Neural cell (in vitro differentiated cells): ENCODE measurements around the gene PGAP6. TPM values are rescaled to one million over a fixed set of nuclear protein-coding genes. Genes with fewer than 3 reads are reported as not detected.

Experiments used
- H2AFZ ChIP-seq: fragments of 200-600, 300-800 bp; sonication (generic), shearing (Covaris generic); 2 replicates; pipeline ENCODE4 v1.6.0; 2014; ENCODE audit warnings: low read depth, mild to moderate bottlenecking, antibody characterized with exemption, low read length, moderate library complexity
- H3F3A ChIP-seq: fragments of 200-600 bp; shearing (Covaris generic); 2 replicates; pipeline ENCODE4 v1.6.1; 2016; ENCODE audit warnings: mild to moderate bottlenecking, moderate library complexity, mixed read lengths, antibody characterized with exemption, low read length; ENCODE audit not compliant: insufficient read depth, poor library complexity, severe bottlenecking
- H3K27ac ChIP-seq: fragments of 200-600, 300-800 bp; sonication (generic), shearing (Covaris generic); 2 replicates; pipeline ENCODE4 v1.5.1; 2014; ENCODE audit warnings: mild to moderate bottlenecking, low read length, moderate library complexity
- H3K27me3 ChIP-seq: fragments of 300-800, 200-600 bp; sonication (generic), shearing (Covaris generic); 2 replicates; pipeline ENCODE4 v1.6.0; 2014; ENCODE audit warnings: mild to moderate bottlenecking, low read depth, low read length, moderate library complexity; ENCODE audit not compliant: insufficient read depth
- H3K36me3 ChIP-seq: fragments of 300-800, 200-600 bp; sonication (generic), shearing (Covaris generic); 2 replicates; pipeline ENCODE4 v1.5.1; 2014; ENCODE audit warnings: mild to moderate bottlenecking, antibody characterized with exemption, low read length, moderate library complexity; ENCODE audit not compliant: insufficient read depth
- H3K4me2 ChIP-seq: fragments of 300-800, 200-600 bp; sonication (generic), shearing (Covaris generic); 2 replicates; pipeline ENCODE4 v1.6.0; 2014; ENCODE audit warnings: mild to moderate bottlenecking, low read length
- H3K4me3 ChIP-seq: fragments of 300-800, 200-600 bp; sonication (generic), shearing (Covaris generic); 2 replicates; pipeline ENCODE4 v1.5.1; 2014; ENCODE audit warnings: mild to moderate bottlenecking, low read length, moderate library complexity
- H3K79me2 ChIP-seq: fragments of 200-600 bp; shearing (Covaris generic); replicated peaks from 2 replicates; pipeline ENCODE4 v1.6.0; 2014; ENCODE audit warnings: mild to moderate bottlenecking, low read length, moderate library complexity; ENCODE audit not compliant: insufficient read depth
- H3K9ac ChIP-seq: fragments of 300-800, 200-600 bp; sonication (generic), shearing (Covaris generic); 2 replicates; pipeline ENCODE4 v1.6.1; 2016; ENCODE audit warnings: mild to moderate bottlenecking, low read length, mixed read lengths
- H3K9me2 ChIP-seq: fragments of 200-600 bp; shearing (Covaris generic); 2 replicates; pipeline ENCODE4 v1.6.1; 2016; ENCODE audit warnings: mild to moderate bottlenecking, low read length, mixed read lengths; ENCODE audit not compliant: insufficient read depth
- H3K9me3 ChIP-seq: fragments of 200-600, 300-800 bp; sonication (generic), shearing (Covaris generic); 2 replicates; pipeline ENCODE4 v1.6.1; 2016; ENCODE audit warnings: mild to moderate bottlenecking, mixed run types, low read length, moderate library complexity, mixed read lengths
- H4K20me1 ChIP-seq: fragments of 200-600 bp; shearing (Covaris generic); 2 replicates; pipeline ENCODE4 v1.6.1; 2016; ENCODE audit warnings: mild to moderate bottlenecking, mixed run types; ENCODE audit not compliant: insufficient read depth
- EP300 ChIP-seq: fragments of 450-650 bp; conservative IDR thresholded peaks from 2 replicates; pipeline ENCODE4 v1.6.1; 2014; ENCODE audit warnings: antibody characterized with exemption, mild to moderate bottlenecking, moderate library complexity; ENCODE audit not compliant: poor library complexity, severe bottlenecking
- EZH2 ChIP-seq: fragments of 200-600, 300-800 bp; shearing (Covaris generic), sonication (generic); IDR thresholded peaks from 2 replicates; pipeline ENCODE4 v1.6.1; 2014; ENCODE audit warnings: antibody characterized with exemption, low read length, borderline replicate concordance, mild to moderate bottlenecking; ENCODE audit not compliant: insufficient read depth, poor library complexity, severe bottlenecking
- MXI1 ChIP-seq: fragments of 450-650 bp; conservative IDR thresholded peaks from 2 replicates; pipeline ENCODE4 v1.6.1; 2014; ENCODE audit warnings: antibody characterized with exemption, mild to moderate bottlenecking; ENCODE audit not compliant: poor library complexity, severe bottlenecking
- POLR2AphosphoS5 ChIP-seq: IDR thresholded peaks from 2 replicates; pipeline ENCODE4 v1.6.1; 2012
- RAD21 ChIP-seq: fragments of 450-650 bp; conservative IDR thresholded peaks from 2 replicates; pipeline ENCODE4 v1.6.1; 2014; ENCODE audit warnings: antibody characterized with exemption, mild to moderate bottlenecking, moderate library complexity
- SMC3 ChIP-seq: fragments of 450-650 bp; conservative IDR thresholded peaks from 2 replicates; pipeline ENCODE4 v1.6.1; 2014; ENCODE audit warnings: antibody characterized with exemption, mild to moderate bottlenecking, moderate library complexity; ENCODE audit not compliant: poor library complexity
- TAF1 ChIP-seq: IDR thresholded peaks from 2 replicates; pipeline ENCODE4 v1.6.1; 2012; ENCODE audit warnings: low read depth
- polyA plus RNA-seq: library from polyadenylated mRNA; depleted of rRNA; stranded (reverse); fragments of >200 nt; gene quantifications from 2 replicates; pipeline ENCODE4 v1.2.3, GENCODE V29; 2014
- TF ChIP-seq, protein P1 (sequence below): IDR thresholded peaks from 2 replicates; pipeline ENCODE4 v1.6.1; 2012; ENCODE audit warnings: borderline replicate concordance
- TF ChIP-seq, protein P2 (sequence below): fragments of 450-650 bp; IDR thresholded peaks from 2 replicates; pipeline ENCODE4 v1.5.1; 2014; ENCODE audit warnings: antibody characterized with exemption, mild to moderate bottlenecking, moderate library complexity; ENCODE audit not compliant: poor library complexity, severe bottlenecking

Gene PGAP6
- polyA plus RNA-seq, 1 donor from 2014 or later, result 47.3 TPM

DNA sequence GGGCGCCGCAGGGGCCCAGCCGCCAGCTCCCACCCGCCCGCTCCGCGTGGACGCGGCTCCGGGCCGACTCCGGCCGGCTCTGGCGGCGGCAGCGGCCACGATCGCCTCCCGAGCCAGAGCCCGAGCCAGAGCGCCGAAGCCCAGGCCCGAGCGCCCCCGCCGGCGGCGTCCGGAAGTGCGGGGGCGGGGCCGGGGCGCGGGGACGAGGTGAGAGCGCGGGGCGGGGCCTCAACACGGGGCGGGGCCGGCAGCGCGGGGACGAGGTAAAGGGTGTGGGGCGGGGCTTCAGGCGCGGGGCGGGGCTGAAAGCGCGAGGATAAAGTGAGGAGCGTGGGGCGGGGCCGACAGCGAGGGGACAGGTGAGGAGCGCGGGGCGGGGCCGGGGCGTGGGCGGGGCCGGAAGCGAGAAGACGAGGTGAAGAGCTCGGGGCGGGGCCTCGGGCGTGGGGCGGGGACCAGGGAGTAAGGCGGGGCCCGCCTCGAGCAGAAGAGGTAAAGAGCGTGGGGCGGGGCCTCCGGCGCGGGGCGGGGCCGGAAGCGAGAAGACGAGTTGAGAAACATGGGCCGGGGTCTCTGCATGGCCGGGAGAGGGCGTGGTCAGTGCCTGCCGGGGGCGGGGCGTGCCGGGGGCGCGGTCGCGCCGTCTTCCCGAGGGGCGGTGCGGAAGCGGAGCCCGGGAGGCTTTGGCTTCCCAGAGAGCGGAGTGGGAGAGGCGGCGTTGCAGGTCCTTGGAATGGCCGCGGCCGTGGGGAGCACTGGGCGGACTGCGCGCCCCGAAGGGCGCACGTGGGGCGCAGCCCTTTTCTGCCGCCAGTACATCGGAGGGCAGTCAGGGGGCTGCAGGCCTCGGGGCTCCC is 29.0 kb downstream of the PGAP6 start, which contains the start of gene AXIN1:
AXIN1 (minus strand) TSS at position 177 of the 857 bp plus-strand sequence. CDS start 5,698 bp downstream, outside the sequence.
- Histone ChIP-seq H3K4me2 (peak within 1 kb of the TSS; percentile 78), H3K79me2 (peaks cover 12% of the 10 kb centered on the region), H3K27me3 (no peaks in the 10 kb centered on the region), H4K20me1 (no peaks in the 10 kb centered on the region), H3K27ac (no peak within 1 kb of the TSS), H3K9me3 (no peaks in the 10 kb centered on the region), H3K9ac (peak within 1 kb of the TSS; percentile 67), H3F3A (no peaks in the 10 kb centered on the region), H3K9me2 (no peaks in the 10 kb centered on the region), H3K4me3 (peak within 1 kb of the TSS; percentile 78), H2AFZ (peak within 1 kb of the TSS; percentile 40), H3K36me3 (no peaks in the 10 kb centered on the region)
- TF ChIP-seq, protein P1, sequence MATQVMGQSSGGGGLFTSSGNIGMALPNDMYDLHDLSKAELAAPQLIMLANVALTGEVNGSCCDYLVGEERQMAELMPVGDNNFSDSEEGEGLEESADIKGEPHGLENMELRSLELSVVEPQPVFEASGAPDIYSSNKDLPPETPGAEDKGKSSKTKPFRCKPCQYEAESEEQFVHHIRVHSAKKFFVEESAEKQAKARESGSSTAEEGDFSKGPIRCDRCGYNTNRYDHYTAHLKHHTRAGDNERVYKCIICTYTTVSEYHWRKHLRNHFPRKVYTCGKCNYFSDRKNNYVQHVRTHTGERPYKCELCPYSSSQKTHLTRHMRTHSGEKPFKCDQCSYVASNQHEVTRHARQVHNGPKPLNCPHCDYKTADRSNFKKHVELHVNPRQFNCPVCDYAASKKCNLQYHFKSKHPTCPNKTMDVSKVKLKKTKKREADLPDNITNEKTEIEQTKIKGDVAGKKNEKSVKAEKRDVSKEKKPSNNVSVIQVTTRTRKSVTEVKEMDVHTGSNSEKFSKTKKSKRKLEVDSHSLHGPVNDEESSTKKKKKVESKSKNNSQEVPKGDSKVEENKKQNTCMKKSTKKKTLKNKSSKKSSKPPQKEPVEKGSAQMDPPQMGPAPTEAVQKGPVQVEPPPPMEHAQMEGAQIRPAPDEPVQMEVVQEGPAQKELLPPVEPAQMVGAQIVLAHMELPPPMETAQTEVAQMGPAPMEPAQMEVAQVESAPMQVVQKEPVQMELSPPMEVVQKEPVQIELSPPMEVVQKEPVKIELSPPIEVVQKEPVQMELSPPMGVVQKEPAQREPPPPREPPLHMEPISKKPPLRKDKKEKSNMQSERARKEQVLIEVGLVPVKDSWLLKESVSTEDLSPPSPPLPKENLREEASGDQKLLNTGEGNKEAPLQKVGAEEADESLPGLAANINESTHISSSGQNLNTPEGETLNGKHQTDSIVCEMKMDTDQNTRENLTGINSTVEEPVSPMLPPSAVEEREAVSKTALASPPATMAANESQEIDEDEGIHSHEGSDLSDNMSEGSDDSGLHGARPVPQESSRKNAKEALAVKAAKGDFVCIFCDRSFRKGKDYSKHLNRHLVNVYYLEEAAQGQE, result no peak
- TF ChIP-seq POLR2AphosphoS5, result peak; percentile 60
- no peak for TF ChIP-seq RAD21
- no peak for TF ChIP-seq SMC3
- TF ChIP-seq EZH2, result no peak
- TF ChIP-seq EP300, result no peak
- TF ChIP-seq, protein P2, sequence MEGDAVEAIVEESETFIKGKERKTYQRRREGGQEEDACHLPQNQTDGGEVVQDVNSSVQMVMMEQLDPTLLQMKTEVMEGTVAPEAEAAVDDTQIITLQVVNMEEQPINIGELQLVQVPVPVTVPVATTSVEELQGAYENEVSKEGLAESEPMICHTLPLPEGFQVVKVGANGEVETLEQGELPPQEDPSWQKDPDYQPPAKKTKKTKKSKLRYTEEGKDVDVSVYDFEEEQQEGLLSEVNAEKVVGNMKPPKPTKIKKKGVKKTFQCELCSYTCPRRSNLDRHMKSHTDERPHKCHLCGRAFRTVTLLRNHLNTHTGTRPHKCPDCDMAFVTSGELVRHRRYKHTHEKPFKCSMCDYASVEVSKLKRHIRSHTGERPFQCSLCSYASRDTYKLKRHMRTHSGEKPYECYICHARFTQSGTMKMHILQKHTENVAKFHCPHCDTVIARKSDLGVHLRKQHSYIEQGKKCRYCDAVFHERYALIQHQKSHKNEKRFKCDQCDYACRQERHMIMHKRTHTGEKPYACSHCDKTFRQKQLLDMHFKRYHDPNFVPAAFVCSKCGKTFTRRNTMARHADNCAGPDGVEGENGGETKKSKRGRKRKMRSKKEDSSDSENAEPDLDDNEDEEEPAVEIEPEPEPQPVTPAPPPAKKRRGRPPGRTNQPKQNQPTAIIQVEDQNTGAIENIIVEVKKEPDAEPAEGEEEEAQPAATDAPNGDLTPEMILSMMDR, result no peak
- peak; percentile 65 for TF ChIP-seq MXI1
- TF ChIP-seq TAF1, result no peak

DNA sequence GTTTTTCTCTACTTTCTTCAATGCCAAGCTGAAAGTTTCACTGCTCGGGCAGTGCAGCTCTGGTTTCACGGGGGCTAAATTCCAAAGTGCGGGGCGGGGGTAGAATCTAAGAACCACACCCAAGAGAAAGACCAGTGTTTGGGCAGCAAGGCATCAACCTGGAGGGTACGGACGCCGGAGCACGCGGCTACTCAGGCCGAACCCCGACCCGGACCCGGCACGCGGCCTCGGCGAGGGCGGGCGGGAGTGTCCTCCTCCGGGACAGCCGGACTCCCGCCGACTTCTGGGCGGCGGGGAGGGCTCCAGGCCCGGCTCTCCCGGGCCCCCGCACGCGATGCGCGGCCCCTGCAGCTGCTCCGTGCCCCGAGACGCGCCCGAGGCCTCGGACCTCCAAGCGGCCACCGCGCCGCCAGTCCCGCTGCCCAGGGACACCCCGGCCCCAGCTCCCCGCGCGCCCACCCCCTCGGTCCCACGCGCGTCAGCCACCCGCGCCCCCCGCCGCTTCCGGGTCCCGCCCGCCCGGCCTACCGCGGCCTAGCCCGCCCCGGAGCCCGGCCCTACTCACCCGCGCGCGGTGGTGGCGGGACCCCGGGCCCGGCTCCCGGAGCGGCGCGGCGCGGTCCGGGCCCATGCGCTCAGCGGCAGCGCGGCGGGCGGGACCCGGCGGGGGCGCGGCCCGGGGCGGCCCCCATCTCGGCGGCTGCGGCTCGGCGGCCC is 29.8 kb downstream of the PGAP6 start:
- Histone ChIP-seq H2AFZ (no peak overlapping the region), H3K9ac (peak overlapping the region; percentile 67), H3K4me3 (peak overlapping the region; percentile 78), H3K27me3 (no peaks in the 10 kb centered on the region), H3K79me2 (peaks cover 16% of the 10 kb centered on the region), H3K27ac (no peak overlapping the region), H3K36me3 (no peaks in the 10 kb centered on the region), H4K20me1 (no peaks in the 10 kb centered on the region), H3K9me3 (no peaks in the 10 kb centered on the region), H3K4me2 (peak overlapping the region; percentile 78), H3K9me2 (no peaks in the 10 kb centered on the region), H3F3A (no peaks in the 10 kb centered on the region)
- TF ChIP-seq MXI1, result peak; percentile 60
- no peak for TF ChIP-seq RAD21
